ENCODE results near the gene UBXN11.

DNA sequence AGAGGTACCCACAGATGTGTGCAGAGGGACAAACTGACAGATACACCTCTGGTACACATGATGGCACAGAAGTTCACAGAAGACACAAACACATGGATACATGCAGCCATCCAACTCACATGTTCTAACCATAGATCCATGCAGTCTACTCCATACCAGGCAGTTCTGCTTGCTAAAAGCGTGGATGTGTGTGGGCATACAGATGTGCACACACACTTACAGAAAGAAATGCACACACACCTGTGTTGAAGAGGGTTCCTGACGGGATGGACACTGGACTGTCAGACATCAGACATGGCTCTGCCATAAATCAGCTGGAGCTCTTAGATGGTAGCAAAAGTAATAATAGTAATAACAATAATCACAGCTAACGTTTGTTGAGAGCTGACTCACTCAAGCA, 18.1 kb upstream of the UBXN11 start:
- TF ChIP-seq, protein P1, sequence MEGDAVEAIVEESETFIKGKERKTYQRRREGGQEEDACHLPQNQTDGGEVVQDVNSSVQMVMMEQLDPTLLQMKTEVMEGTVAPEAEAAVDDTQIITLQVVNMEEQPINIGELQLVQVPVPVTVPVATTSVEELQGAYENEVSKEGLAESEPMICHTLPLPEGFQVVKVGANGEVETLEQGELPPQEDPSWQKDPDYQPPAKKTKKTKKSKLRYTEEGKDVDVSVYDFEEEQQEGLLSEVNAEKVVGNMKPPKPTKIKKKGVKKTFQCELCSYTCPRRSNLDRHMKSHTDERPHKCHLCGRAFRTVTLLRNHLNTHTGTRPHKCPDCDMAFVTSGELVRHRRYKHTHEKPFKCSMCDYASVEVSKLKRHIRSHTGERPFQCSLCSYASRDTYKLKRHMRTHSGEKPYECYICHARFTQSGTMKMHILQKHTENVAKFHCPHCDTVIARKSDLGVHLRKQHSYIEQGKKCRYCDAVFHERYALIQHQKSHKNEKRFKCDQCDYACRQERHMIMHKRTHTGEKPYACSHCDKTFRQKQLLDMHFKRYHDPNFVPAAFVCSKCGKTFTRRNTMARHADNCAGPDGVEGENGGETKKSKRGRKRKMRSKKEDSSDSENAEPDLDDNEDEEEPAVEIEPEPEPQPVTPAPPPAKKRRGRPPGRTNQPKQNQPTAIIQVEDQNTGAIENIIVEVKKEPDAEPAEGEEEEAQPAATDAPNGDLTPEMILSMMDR (IDR thresholded peaks at IDR 0.05), result no peak
- no peak for TF ChIP-seq POLR2A (IDR thresholded peaks at IDR 0.05)
